Glomerular endothelial cell (primary cell): Measurements from ENCODE around the gene CPEB3. TPM values are rescaled to one million over a fixed set of nuclear protein-coding genes. Genes with fewer than 3 reads are reported as not detected.
"Not testable (repeated sequence)": the region's sequence is repeated elsewhere in the genome, so short reads cannot be mapped to it uniquely, and the experiment has no call there.

ENCODE experiments used
- DNase-seq: peaks from one replicate; pipeline ENCODE4 v3.0.0-alpha.2; 2011; ENCODE audit warnings: low read depth, low spot score; ENCODE audit errors: extremely low read depth
- total RNA-seq: library from RNA; depleted of rRNA; stranded (reverse); fragments of >200 nt; gene quantifications from 2 replicates; pipeline ENCODE4 v1.2.3, GENCODE V29; 2015

Gene CPEB3
- total RNA-seq, 1 donor from 2014 or later, result 1.6 TPM

DNA sequence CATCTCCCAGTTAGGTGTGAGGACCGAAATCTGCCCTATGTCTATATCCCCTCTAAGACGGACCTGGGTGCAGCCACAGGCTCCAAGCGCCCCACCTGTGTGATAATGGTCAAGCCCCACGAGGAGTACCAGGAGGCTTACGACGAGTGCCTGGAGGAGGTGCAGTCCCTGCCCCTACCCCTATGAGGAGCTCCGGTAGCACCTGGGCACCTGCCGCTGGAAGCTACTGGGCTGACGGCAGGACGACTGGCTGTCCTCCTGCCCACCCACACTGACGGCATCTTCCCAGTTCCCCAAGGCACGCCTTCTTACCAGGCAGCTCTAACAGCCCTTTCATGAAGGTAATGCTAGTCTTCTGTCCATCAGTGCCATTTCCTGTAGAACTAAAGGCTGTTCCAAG lies 74.3 kb downstream of the CPEB3 start:
- DNase-seq, result not testable (repeated sequence)

DNA sequence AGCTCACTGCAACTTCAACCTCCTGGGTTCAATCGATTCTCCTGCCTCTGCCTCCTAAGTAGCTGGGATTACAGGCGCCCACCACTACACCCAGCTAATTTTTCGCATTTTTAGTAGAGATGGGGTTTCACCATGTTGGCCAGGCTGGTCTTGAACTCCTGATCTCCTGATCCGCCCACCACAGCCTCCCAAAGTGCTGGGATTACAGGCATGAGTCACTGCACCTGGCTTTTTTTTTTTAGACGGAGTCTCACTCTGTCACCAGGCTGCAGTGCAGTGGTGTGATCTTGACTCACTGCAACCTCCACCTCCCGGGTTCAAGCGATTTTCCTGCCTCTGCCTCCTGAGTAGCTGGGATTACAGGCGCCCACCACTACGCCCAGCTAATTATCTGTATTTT lies 75.7 kb downstream of the CPEB3 start:
- DNase-seq, result not testable (repeated sequence)

DNA sequence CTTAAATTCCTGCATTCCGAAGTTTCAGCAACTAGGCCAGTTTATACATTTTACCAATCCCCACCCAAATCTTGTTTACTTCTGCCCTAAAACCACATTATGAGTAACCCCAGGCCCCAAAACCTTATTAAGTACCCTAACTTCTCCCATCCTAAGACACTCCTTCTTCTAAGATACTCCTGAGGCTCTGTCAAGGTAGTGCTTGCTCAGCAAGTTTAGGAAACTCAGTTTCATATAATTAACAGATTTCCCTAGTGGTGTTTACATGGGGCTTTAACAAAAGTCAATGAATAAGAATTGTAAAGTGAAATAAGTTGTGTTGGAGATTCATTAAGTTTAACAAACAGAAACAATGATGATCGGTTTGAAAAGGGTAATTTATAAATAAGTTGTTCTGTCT lies 77.8 kb downstream of the CPEB3 start:
- no peak for DNase-seq

DNA sequence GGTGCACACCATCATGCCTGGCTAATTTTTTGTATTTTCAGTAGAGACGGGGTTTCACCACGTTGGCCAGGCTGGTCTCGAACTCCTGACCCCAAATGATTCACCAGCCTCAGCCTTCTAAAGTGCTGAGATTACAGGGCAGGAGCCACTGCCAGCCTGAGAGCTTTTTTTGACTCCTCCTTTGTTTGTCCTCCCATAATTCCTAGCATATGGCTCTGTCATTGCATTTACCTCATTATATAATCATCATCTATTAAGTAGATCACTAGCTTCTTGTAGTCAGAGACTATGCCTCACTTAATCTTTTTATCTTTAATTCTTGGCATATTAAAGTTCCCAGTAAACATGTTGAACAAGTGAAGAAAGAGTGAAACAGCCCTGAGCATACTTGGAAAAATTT lies 82.1 kb downstream of the CPEB3 start:
- DNase-seq, result no peak

DNA sequence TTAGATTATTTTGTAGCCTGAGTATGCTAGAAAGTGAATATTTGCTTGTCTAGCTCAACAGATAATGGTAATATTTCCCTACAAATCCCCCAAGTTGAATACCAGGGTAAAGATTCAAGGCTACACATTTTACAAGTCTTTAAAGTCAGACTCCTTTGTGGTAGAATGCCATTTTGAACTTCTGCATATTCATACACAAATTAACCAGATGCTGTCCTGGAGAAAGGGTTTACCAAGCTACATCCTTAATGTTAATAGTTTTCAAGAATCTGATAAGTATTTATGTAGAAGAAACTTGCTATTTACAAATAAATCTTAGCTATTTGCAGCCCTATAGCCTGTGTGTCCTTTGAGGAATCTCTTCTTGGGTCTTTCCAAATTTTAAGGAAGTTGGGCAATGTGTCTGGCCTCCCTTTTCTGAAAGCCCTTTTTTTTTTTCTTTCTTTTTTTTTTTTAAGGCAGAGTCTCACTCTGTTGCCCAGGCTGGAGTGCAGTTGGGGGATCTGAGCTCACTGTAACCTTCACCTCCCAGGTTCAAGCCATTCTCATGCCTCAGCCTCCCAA lies 82.6 kb downstream of the CPEB3 start:
- no peak for DNase-seq

DNA sequence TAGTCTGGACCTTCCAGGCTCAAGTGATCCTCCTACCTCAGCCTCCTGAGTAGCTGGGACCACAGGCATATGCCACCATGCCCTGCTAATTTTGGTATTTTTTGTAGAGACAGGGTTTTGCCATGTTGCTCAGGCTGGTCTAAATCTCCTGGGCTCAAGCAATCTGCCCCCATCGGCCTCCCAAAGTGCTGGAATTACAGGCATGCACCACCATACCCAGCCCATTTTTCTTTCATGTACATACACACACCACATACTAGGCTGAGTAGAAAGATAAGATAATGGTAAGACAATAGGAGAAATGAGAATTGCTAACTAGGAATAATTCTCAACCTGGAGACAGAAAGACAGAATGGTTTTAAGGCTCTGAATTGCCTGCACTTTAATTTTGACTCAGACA lies 83.8 kb downstream of the CPEB3 start:
- no peak for DNase-seq

DNA sequence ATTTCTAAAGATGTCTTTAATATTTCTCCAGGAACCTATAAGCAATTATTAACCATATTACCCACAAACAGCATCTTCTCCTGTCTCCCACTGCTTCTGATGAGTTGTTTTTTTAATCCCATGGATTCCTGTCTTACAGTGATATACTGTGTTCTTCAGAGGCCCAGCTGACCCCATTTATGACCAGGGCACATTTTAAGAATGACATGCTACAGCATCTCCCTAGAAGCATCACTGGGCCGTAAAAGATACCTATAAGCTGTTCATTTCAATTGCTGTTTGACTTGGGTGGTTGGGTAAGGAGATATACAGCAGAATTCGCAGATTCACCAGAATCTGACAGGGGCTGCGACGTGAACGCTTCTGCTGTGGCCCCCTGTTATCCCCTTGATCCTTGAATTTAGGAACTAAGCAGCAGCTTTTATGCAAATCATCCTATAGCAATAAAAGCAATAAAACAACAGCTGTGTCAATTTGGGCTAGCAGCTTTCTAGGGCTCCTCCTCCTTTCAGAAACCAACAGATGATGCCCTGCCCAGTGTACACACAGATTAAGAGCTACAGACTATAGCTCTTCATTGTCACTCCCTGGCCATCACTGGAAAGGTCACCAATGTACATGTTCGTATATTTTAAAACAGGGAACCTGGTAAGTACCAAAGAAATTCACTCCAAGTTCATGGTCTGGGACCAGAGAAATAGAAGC lies 86.8 kb downstream of the CPEB3 start:
- no peak for DNase-seq

DNA sequence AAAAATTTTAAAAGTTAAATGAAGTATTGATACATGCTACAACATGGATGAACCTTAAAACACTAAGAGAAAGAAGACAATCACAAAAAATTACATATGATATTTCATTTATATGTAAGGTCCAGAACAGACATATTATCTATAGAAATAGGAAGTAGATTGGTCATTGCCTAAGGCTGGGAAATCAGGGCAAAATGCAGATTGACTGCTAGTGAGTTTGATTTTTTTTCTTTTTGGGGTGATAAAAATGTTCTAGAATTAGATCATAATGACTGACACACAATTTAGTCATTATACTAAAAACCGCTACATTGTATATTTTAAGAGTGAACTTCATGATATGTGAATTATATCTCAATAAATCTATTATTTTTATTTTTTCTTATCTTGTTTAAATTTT lies 88.3 kb downstream of the CPEB3 start:
- DNase-seq, result no peak

DNA sequence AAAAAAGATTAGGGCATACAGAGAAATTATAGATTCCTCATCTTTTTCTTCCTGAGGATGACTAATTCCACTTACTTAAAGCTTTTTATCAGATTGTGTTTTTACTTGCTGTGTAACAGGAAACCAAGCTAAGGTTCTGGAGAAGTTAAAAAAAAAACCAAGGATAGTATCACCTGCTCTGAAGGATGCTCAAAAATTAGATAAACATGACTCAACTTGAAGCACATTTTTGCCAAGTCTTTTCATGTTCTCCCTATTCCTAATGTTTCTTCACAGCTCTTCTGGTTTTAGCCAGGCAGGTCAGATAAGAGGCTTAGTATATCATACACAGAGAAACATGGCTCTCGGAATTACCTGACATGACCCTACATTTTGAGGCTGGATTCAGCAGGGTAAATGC lies 90.3 kb downstream of the CPEB3 start:
- DNase-seq, result no peak

DNA sequence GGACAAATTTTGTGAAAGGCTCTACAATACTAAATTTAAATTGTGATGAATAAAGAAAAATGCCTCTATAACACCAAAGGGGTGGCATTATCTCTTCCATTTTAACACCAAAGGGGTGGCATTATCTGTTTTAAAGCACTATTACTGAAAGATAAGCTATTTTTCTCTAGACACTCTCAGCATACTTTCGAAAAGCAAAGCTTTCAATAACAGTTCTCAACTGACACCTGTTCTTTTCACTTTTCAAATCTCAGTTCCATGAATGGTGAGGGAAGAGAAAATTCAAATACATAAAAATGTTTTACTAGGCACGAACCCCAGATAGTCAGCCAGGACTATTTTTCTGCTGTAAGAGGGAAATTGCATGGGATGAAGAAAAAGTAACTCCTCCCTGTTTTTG lies 103.8 kb downstream of the CPEB3 start:
- DNase-seq, result no peak

DNA sequence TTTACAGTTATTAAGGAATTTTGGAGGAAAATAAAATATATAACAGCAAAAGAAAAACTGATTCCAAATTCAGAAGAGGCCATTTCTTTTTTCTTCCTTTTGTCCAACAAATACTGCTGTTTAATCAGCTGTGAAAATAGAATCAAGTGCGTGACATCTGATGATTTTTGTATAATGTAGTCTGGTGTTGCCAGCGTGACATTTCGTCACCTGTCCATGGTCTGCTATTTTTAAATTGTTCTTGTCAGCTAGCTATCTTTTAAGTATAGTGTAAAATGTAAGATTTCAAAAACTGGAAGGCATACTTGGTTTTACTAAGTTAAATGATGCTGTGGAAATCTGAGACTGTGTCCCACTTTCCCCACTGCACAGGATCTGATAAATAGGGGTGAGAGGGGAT lies 105.9 kb downstream of the CPEB3 start:
- DNase-seq, result no peak

DNA sequence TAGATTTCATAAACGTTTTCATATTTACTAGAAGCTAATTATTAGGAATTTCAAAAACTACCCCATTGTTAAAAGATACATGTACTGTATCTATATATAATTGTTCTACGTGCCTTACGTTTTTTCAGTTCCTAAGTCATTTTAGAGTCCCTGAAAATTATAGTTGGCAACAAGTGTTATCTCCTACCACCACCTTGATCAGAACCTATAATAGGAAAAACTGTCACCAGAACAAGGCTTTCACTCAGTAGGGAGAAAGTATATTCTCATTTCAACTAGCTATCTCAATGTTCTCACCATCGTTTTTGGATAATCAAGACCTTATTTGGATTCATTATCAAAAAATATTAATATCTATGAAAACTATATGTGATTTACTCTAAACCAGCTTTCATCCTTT lies 107.7 kb downstream of the CPEB3 start:
- no peak for DNase-seq

DNA sequence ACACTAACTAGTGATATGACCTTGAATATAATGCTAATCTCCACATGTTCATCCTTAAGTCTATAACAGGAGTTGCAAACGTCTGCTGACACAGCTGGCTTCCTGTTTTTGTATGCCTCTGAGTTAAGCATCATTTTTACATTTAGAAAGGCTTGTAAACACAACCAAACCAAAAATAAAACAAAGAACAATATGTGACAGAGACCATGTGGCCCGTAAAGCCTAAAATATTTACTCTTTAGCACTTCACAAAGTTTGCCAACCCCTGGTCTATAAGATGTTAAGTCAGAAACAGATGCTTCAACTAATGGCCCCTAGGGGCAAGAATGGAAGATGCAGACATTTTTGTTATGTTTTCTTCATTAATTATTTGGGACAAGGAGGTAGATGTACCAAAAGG lies 109.3 kb downstream of the CPEB3 start:
- no peak for DNase-seq

DNA sequence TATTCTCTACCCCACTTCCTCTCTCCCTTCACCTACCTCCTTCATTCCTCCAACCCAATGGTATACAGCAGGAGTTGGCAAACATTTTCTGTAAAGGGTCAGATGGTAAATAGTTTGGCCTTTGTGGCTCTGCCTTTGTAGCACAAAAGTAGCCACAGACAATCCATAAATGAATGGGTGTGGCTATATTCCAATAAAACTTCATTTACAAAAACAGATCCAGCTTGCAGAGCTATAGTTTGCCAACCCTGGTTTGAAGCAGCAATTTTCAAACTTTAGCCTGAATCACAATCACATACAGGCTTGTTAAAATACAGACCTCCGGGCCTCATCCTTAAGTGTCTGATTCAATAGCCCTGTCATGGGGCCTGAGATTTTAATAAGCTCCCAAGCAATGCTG lies 110.5 kb downstream of the CPEB3 start:
- no peak for DNase-seq

DNA sequence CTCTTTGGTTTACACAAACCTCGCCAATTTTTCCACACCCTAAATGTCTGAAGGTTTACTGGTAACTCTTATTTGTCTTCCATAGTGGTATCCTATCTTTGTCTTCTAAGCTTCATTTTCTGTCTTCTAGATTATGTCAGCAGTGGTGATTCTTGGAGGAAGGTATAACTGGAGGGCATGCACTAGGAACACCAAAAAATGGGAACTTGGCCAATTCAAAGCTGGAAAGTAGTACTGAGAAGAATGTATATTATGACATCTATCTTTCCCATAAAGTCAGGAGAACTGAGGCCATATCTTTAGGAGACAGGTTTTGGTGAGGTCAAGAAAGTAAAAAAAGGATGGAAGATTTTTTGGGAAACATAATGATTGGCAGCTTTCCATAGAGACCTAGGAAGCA lies 113.3 kb downstream of the CPEB3 start:
- DNase-seq, result no peak

DNA sequence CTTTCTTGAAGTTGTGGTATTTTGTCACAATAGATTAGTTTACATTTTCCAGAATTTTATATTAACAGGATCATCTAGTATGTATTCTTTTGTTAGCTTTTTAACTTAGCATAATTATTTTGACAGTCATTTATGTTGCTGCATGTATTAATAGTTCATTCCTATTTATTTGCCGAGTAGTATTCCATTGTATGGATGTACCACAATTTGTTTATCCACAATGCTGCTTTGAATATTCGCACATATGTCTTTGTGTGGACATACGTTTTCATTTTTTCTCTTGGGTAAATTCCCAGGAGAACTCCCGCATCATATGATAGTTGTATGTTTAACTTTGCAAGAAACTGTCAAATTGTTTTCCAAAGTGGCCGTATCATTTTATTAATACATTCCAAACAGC lies 115.7 kb downstream of the CPEB3 start:
- no peak for DNase-seq

DNA sequence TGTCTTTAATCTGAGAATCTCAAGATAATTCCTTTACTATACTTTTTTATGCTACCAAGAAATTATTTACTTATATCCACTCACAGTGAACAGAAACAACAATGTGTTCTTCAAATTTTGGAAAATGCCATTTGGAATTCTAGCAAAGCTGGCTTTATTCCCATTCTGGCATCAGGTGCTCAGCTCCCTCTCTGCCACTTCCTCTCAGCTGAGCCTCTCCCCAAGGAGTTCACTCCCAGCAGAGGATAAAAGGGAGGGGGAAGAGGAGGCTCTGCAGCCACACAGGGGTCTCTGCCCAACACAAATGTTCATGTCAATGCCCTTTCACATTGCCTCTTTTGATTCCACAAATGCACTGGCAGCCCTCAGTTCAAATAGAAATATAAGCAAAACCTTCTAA lies 116.9 kb downstream of the CPEB3 start:
- DNase-seq, result no peak

DNA sequence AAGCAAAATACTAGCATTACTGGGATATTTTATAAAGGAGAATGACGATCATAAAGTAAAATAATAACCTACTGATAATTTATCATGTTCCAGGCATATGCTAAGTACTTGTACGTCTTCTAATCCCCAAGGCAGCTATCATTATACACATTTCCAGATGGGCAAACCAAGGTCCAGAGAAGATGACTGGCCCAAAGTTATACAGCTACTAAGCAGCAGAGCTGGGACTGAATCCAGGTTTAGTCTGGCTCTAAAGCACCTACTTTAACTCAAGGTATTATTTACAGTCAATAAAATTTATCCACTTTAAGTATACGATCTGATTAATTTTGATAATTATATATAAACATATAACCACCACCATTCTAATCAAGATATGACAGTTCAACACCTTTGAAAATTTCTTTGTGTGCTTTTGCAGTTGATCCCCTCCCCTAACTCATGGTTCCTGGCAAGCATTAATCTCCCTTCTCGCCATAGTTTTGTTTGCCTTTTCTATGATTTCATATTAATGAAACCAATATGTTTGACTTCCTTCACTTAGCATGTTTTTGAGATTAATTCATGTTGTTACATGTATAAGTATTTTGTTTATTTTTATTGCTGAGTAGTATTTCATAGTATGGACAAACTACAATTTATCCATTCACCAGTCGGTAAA lies 126.7 kb downstream of the CPEB3 start:
- DNase-seq, result no peak

DNA sequence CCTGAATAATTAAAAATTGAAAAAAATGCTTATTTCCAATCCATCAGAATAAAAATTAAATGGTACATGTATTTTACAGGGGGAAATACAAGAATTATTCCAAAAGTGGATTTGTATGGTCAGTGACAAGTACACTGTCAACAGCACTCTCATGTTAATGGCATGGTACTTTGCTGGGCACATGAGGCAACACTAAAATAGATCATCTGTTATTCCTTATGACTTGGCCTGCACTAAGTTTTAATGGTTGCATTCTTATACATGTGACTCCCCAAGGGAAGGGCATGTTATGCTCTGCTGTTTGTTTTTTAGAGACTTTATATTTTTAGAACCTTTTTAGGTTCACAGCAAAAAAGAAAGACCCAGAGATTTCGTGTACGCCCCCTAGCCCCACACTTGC lies 128.3 kb downstream of the CPEB3 start:
- no peak for DNase-seq

DNA sequence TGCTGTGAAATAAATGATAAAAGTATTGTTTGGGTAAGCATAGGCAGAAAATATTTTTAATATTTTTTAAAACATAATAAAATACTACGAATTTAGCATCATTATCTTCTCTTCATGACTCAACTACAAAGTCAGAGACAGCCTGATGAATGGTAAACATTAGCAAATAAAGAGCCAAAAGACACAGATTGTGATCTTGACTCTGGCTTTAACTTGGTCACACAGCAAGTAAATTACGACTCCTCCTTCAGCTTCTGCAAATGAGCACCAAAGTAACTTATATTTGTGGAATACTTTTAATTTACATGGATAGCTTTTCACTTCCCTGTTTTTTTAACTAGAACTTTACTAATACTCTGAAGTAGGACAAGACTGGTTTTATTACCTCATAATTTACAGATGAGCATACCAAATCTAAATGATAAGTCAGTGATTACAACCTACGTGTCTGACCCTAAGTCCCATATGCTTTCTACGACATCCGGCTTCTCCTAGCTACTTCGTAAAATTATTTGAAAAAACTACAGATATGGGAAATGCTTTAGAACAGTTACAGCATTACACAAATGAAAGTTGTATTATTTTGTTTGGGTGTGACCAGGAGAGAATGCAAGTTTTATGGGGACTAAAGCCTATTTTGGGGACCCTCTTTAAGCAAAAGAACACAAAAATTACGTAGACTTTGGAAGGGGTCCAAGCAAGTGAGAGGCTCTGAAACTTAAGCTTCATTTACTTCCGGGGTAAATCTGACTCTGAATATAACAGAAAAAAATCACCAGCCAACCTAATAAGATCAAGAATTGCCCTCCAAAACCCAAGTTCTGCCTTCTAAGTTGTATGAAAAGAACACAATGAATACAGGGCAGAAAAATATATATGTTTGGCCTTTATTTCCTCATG lies 133.8 kb downstream of the CPEB3 start:
- DNase-seq, result no peak

DNA sequence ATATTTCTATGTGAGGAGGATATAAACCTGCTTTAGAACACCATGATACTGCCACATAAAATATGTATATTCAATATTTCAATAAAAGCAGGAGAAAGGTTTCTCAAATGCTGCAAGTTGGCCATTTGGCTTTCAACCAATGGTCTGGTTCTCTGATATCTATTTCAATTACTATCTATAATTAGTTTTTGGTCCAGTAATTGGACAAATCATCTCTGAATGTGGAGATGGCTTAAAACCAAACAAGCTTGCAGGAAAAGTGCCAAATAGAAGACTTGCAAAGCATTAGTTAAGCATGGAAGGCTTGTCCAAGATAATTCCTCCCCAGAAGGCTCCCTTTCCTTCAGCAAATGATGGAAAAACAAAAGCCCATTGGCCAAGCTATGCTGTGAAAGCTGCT lies 140.1 kb downstream of the CPEB3 start:
- DNase-seq, result no peak
